H9 (cell line): ENCODE results near the gene PTPRK. TPM values are rescaled to one million over a fixed set of nuclear protein-coding genes. Genes with fewer than 3 reads are reported as not detected.

Source experiments
- DNase-seq: peaks from one replicate; pipeline ENCODE4 v3.0.0-alpha.2; 2017
- H2AFZ ChIP-seq: one replicate; pipeline ENCODE4 v1.6.1; 2013; ENCODE audit warnings: mild to moderate bottlenecking, low read length, control low read depth, moderate library complexity
- H2AK5ac ChIP-seq: 2 replicates; pipeline ENCODE4 v1.6.1; 2013; ENCODE audit warnings: low read length, control low read depth, mixed read lengths; ENCODE audit not compliant: insufficient read length
- H2BK120ac ChIP-seq: one replicate; pipeline ENCODE4 v1.6.1; 2013; ENCODE audit warnings: low read depth, mild to moderate bottlenecking, low read length, control low read depth, inconsistent platforms; ENCODE audit not compliant: poor library complexity, severe bottlenecking
- H2BK12ac ChIP-seq: 2 replicates; pipeline ENCODE4 v1.6.1; 2013; ENCODE audit warnings: low read length, control low read depth, mixed read lengths, low read depth; ENCODE audit not compliant: insufficient read length
- H2BK15ac ChIP-seq: 2 replicates; pipeline ENCODE4 v1.6.1; 2013; ENCODE audit warnings: low read depth, low read length, control low read depth
- H2BK20ac ChIP-seq: one replicate; pipeline ENCODE4 v1.6.1; 2013; ENCODE audit warnings: low read depth, mild to moderate bottlenecking, low read length, control low read depth, inconsistent platforms; ENCODE audit not compliant: poor library complexity, severe bottlenecking
- H2BK5ac ChIP-seq: 2 replicates; pipeline ENCODE4 v1.6.1; 2013; ENCODE audit warnings: low read length, control low read depth, mixed read lengths; ENCODE audit not compliant: insufficient read length
- H3K14ac ChIP-seq: 2 replicates; pipeline ENCODE4 v1.6.1; 2013; ENCODE audit warnings: low read length, control low read depth; ENCODE audit not compliant: insufficient read depth
- H3K18ac ChIP-seq: 2 replicates; pipeline ENCODE4 v1.6.1; 2013; ENCODE audit warnings: low read depth, mild to moderate bottlenecking, mixed read lengths, low read length, control low read depth; ENCODE audit not compliant: insufficient read length
- H3K23ac ChIP-seq: 2 replicates; pipeline ENCODE4 v1.6.1; 2013; ENCODE audit warnings: low read length, control low read depth, mixed read lengths, low read depth; ENCODE audit not compliant: insufficient read length
- H3K23me2 ChIP-seq: 2 replicates; pipeline ENCODE4 v1.6.1; 2013; ENCODE audit warnings: low read depth, mild to moderate bottlenecking, mixed read lengths, low read length, control low read depth; ENCODE audit not compliant: insufficient read length, poor library complexity, severe bottlenecking
- H3K27ac ChIP-seq: 2 replicates; pipeline ENCODE4 v1.5.1; 2013; ENCODE audit warnings: low read length, control low read depth, mixed read lengths, low read depth; ENCODE audit not compliant: insufficient read length
- H3K27me3 ChIP-seq: 2 replicates; pipeline ENCODE4 v1.6.1; 2013; ENCODE audit warnings: low read length, control low read depth, inconsistent platforms; ENCODE audit not compliant: insufficient read depth
- H3K4ac ChIP-seq: 2 replicates; pipeline ENCODE4 v1.6.1; 2013; ENCODE audit warnings: low read depth, mild to moderate bottlenecking, control low read depth, inconsistent platforms, low read length, moderate library complexity
- H3K4me1 ChIP-seq: 2 replicates; pipeline ENCODE4 v1.6.1; 2013; ENCODE audit warnings: low read length, control low read depth, inconsistent platforms; ENCODE audit not compliant: insufficient read depth
- H3K4me2 ChIP-seq: 2 replicates; pipeline ENCODE4 v1.6.1; 2013; ENCODE audit warnings: low read length, control low read depth, mixed read lengths; ENCODE audit not compliant: insufficient read length, insufficient read depth
- H3K56ac ChIP-seq: 2 replicates; pipeline ENCODE4 v1.6.1; 2013; ENCODE audit warnings: low read depth, mild to moderate bottlenecking, mixed read lengths, low read length, control low read depth; ENCODE audit not compliant: insufficient read length
- H3K79me1 ChIP-seq: 2 replicates; pipeline ENCODE4 v1.6.1; 2013; ENCODE audit warnings: low read depth, mild to moderate bottlenecking, moderate library complexity, low read length, control low read depth, inconsistent platforms; ENCODE audit not compliant: insufficient read depth, poor library complexity, severe bottlenecking
- H3K79me2 ChIP-seq: 2 replicates; pipeline ENCODE4 v1.6.1; 2013; ENCODE audit warnings: low read length, control low read depth, inconsistent platforms; ENCODE audit not compliant: insufficient read depth
- H3K9ac ChIP-seq: 2 replicates; pipeline ENCODE4 v1.6.1; 2013; ENCODE audit warnings: low read length, control low read depth, mixed read lengths; ENCODE audit not compliant: insufficient read length; ENCODE audit errors: extremely low read depth
- H3K9me3 ChIP-seq: one replicate; pipeline ENCODE4 v1.6.1; 2013; ENCODE audit warnings: low read depth, low read length, inconsistent platforms; ENCODE audit not compliant: control insufficient read depth
- H3T11ph ChIP-seq: one replicate; pipeline ENCODE4 v1.6.1; 2013; ENCODE audit warnings: mild to moderate bottlenecking, low read length, control low read depth, inconsistent platforms
- H4K20me1 ChIP-seq: one replicate; pipeline ENCODE4 v1.6.1; 2013; ENCODE audit not compliant: control insufficient read depth, insufficient read length, insufficient read depth
- H4K5ac ChIP-seq: 2 replicates; pipeline ENCODE4 v1.6.1; 2013; ENCODE audit warnings: low read depth, mild to moderate bottlenecking, mixed read lengths, low read length, control low read depth; ENCODE audit not compliant: insufficient read length
- H4K8ac ChIP-seq: replicated peaks from 2 replicates; pipeline ENCODE4 v1.6.1; 2013; ENCODE audit warnings: low read length, control low read depth, mixed read lengths, low read depth; ENCODE audit not compliant: insufficient read length
- H4K91ac ChIP-seq: 2 replicates; pipeline ENCODE4 v1.6.1; 2013; ENCODE audit warnings: low read depth, mild to moderate bottlenecking, moderate library complexity, mixed read lengths, low read length, control low read depth; ENCODE audit not compliant: insufficient read length
- H3K27ac Mint-ChIP-seq, 3 experiments: 2 replicates in 2 of 3; 3 replicates in 1 of 3; pipeline ENCODE4 v1.8.0; 2020 to 2021; ENCODE audit warnings: mixed read lengths in 3 of 3, mild to moderate bottlenecking in 1 of 3, moderate library complexity in 1 of 3
- H3K27me3 Mint-ChIP-seq: 2 replicates; pipeline ENCODE4 v1.8.0; 2021; ENCODE audit warnings: low read depth, mild to moderate bottlenecking, moderate library complexity, mixed read lengths
- H3K36me3 Mint-ChIP-seq, 3 experiments: 2 replicates in 2 of 3; 3 replicates in 1 of 3; pipeline ENCODE4 v1.8.0; 2020 to 2021; ENCODE audit warnings: low read depth in 3 of 3, mixed read lengths in 3 of 3; ENCODE audit not compliant: insufficient read depth in 1 of 3
- H3K4me1 Mint-ChIP-seq, 2 experiments: 2 replicates each; pipeline ENCODE4 v1.8.0; 2020; ENCODE audit warnings: mixed read lengths in 2 of 2
- H3K4me3 Mint-ChIP-seq, 2 experiments: 2 replicates in 1 of 2; 3 replicates in 1 of 2; pipeline ENCODE4 v1.8.0; 2020 to 2021; ENCODE audit warnings: mild to moderate bottlenecking in 2 of 2, mixed read lengths in 2 of 2, moderate library complexity in 1 of 2
- H3K9me3 Mint-ChIP-seq, 2 experiments: 2 replicates in 1 of 2; 3 replicates in 1 of 2; pipeline ENCODE4 v1.8.0; 2020; ENCODE audit warnings: mild to moderate bottlenecking in 2 of 2, mixed read lengths in 2 of 2, moderate library complexity in 1 of 2
- CTCF ChIP-seq: fragments of 200-600 bp; sonication (generic); conservative IDR thresholded peaks from 3 replicates; pipeline ENCODE4 v1.8.0; 2021; ENCODE audit warnings: antibody characterized with exemption, mild to moderate bottlenecking
- WGBS: extraction: QIAGEN DNeasy Blood & Tissue Kit; methylation state at CpG from one replicate; pipeline ENCODE4 v1.1.7; 2013; ENCODE audit warnings: missing lambda C conversion rate, low lambda C conversion rate, mixed read lengths; ENCODE audit not compliant: insufficient read length; ENCODE audit errors: extremely low coverage; 5-methylcytosine and 5-hydroxymethylcytosine counted together
- total RNA-seq: library from RNA; stranded (reverse); gene quantifications from 2 replicates; pipeline ENCODE4 v1.2.1, GENCODE V29; 2021

The PTPRK gene
- total RNA-seq, 1 experiment from 2014 or later, result 47.9 TPM

- H4K5ac ChIP-seq, result no peak overlapping the region
- H3K27ac Mint-ChIP-seq, result no peak overlapping the region
- peaks cover 3% of the 10 kb centered on the region in 2 experiments; a peak in 1 of 4 replicates for H3K4me1 Mint-ChIP-seq
- H3K36me3 Mint-ChIP-seq, result no peaks in the 10 kb centered on the region
- no peak overlapping the region for H3K23ac ChIP-seq
- H3K4ac ChIP-seq, result no peak overlapping the region
- H3K27ac ChIP-seq, result no peak overlapping the region
- H4K8ac ChIP-seq, result no peak overlapping the region
- H2BK120ac ChIP-seq, result no peak overlapping the region
- H3K56ac ChIP-seq, result no peak overlapping the region
- H3K27me3 Mint-ChIP-seq, result no peaks in the 10 kb centered on the region
- no peak overlapping the region for H4K91ac ChIP-seq
- no peak for TF ChIP-seq CTCF
- H2AFZ ChIP-seq, result no peak overlapping the region
- no peaks in the 10 kb centered on the region for H3K79me1 ChIP-seq
- no peak overlapping the region for H2BK12ac ChIP-seq
- no peaks in the 10 kb centered on the region; a peak in 1 of 5 replicates for H3K9me3 Mint-ChIP-seq
- H3K27me3 ChIP-seq, result no peaks in the 10 kb centered on the region
- H4K20me1 ChIP-seq, result no peaks in the 10 kb centered on the region
- no peak overlapping the region for H3K4me3 Mint-ChIP-seq
- WGBS, result no CpG with 5 or more reads among the region's 3 CpGs
- H2BK20ac ChIP-seq, result no peak overlapping the region
- no peak overlapping the region for H3T11ph ChIP-seq
- no peak overlapping the region for H3K14ac ChIP-seq
- no peak overlapping the region for H2BK5ac ChIP-seq
- H3K79me2 ChIP-seq, result no peaks in the 10 kb centered on the region
- no peak overlapping the region for H2BK15ac ChIP-seq
- no peaks in the 10 kb centered on the region for H3K4me1 ChIP-seq
- H3K9ac ChIP-seq, result no peak overlapping the region
- no peak overlapping the region for H3K4me2 ChIP-seq
- H3K23me2 ChIP-seq, result no peaks in the 10 kb centered on the region
- H3K18ac ChIP-seq, result no peak overlapping the region
- H3K9me3 ChIP-seq, result no peaks in the 10 kb centered on the region
- H2AK5ac ChIP-seq, result no peak overlapping the region
- no peak for DNase-seq
Measured at GRCh38 chr6:128097009-128097408, 423.4 kb downstream of the PTPRK start.
